ENCODE results near the gene MISP3.
A peak's percentile ranks its signal among the peaks of the same experiment; 100 is the strongest.

Gene MISP3

GRCh38 chr19:14106840-14107239 is 34.3 kb downstream of the MISP3 start:
- no peak for DNase-seq

GRCh38 chr19:14107581-14108461 is 35.2 kb downstream of the MISP3 start:
- DNase-seq = no peak

GRCh38 chr19:14110650-14111049 is 38.1 kb downstream of the MISP3 start:
- no peak for DNase-seq

- no peak for DNase-seq
These were observed 38.9 kb downstream of the MISP3 start for GRCh38 chr19:14111486-14111885.

- DNase-seq = no peak
These were observed 39.6 kb downstream of the MISP3 start for GRCh38 chr19:14112051-14112808.

DNA sequence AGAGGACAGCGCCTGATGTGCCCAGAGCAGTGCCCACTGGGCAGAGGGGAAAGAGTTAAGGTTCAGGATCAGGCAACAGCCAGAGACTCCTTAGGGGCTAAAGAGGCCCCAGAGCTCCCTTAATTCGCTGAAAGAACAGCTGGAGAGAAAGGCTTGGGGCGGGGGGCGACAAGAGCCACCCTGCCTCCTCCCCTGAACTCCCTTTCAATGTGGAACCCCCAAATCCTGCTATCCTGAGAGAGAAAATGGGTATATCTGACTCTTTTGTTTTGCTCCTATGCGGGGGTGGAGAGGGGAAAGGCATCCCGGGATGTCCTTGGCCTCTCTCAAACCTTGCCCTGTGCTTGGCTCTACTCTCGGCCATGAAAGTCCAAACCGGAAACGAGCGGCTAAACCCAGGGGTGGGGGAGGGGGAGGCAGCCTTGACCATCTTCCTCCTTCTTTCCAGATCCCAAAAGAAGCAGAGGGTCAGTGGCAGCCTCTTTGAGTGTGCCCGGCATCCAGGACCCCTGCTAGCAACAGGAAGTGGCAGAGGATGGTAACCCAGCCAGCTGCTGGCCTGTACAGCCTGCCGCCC is 40.3 kb downstream of the MISP3 start:
- no peak for DNase-seq

- DNase-seq = peak; percentile 62
These were observed 41.3 kb downstream of the MISP3 start for GRCh38 chr19:14113762-14114414.

DNA sequence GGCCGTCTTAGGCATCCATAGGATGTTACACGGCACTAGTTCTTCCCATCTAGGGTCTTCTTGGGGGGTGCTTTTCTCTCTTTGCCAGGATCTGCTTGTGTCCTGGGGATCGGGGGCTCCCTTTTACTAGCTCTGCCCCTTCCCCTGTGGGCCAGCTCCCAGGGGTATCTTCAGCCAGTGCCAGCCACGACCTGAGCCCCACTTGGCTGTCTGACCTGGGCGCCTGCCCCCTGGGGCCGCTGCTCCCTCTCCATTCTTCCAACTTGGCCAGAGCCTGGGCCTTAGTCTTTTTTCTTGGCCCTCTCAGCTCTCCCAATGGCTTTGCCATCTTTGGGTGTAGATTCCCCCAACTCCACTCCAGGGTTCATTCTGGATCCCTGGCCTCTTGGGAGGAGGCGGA is 41.9 kb downstream of the MISP3 start:
- DNase-seq = no peak

DNA sequence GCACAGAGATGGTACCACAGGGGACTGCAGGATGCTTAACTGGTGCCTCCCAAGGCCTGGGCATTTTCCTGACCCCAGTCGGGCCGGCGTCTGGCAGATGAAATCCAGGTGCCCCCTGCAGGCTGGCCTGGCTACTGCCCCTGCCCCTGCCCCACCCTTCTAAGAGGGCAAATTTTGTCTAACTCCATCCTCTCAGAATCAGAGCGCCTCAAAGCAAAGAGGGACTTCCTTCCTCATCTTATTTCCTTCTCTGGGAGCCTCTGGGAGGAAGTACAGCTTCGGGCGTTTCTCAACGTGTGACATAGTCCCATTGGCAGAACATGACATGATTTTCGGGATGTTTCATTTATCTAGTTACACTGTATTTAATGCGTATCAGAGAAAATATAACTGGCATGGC is 42.3 kb downstream of the MISP3 start:
- peak; percentile 65 for DNase-seq

DNA sequence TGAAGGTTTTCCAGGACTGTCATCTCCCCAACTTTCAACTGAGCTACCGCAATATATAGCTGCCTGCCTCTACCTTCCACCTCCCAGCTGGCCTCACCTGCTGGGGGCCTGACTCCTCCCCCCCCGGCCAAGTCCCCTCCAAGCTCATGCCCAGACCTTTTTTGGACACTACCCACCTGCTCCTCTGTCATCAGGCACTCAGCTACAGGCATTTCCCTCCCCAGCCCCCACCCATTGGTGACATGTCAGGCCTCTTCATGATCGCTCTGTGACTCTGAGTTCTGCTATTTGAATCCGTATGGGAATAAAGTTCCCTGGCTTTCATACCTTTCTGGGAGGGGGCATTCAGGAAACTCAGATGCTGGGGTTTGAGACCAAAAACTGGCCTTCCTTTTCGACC is 43.2 kb downstream of the MISP3 start:
- DNase-seq = no peak

DNA sequence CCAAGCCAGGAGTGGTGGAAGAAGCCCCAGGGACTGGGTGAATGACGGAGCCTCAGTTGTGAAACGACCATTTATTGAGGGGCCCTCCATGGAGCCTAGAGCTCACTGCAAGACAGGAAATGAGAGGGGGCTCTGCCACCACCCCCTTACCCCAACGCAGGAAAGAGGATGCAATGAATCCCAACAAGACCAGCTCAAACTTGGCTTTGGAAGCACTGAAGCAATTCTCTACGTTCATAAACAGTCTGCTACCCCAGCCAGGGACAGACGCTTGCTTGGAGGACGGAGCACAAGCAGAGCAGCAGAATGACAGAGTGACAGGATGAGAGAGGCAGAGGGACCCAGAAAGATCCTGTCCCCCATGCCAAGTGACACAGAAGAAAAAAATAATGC is 43.9 kb downstream of the MISP3 start:
- no peak for DNase-seq

- peak; percentile 13 for DNase-seq
These were observed 44.5 kb downstream of the MISP3 start for GRCh38 chr19:14116918-14117578.

GRCh38 chr19:14117668-14118164 is 45.1 kb downstream of the MISP3 start, which contains the start of gene PRKACA:
Gene PRKACA (minus strand): TSS chr19:14117762. CDS start chr19:14117547, 215 bp downstream.
- peak; percentile 97 for DNase-seq

- peak; percentile 21 for DNase-seq
These were observed 45.8 kb downstream of the MISP3 start for GRCh38 chr19:14118165-14119051.

DNA sequence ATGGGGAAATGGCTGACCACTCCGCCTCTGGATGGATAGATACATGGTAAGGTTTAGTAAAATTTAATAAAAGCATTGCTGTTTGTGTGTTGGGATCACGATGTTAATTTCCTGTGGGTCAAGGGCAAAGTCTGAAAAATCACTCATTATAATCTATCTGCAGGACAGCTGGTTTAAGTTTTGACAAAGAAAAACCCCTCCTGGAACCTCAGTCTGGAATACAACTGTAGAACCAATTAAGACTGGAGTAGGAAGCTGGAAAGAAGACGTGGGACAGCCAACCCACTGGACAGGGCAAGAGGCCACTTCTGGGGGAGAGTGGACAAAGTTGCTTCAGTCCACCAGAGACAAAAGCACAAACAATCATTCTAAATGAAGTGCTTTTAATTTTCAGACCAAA is 46.6 kb downstream of the MISP3 start:
- DNase-seq = no peak

- no peak for DNase-seq
These were observed 47.3 kb downstream of the MISP3 start for GRCh38 chr19:14119644-14120496.

GRCh38 chr19:14120497-14120780 is 47.9 kb downstream of the MISP3 start:
- DNase-seq = no peak

DNA sequence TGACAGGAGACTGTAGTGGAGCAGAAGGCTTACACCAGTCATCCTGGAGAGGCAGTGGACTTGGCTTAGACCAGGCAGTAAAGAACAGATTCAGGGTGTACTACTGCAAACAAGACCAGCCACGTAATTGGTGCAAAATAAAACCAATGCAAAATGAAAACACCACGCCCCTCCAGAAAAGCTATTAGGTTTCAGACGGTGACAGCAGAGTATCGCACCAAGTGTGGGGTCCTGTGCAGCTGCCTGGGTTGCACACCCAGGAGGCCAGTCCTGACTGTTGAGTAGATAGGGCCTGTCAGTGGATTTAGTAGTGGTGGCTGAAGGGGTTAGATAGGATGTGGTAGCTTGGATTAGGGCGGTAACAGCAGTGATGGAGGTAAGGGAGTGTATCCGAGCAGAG is 50.3 kb downstream of the MISP3 start:
- DNase-seq = no peak
